Measurements from ENCODE around the gene ZNF710.

DNA sequence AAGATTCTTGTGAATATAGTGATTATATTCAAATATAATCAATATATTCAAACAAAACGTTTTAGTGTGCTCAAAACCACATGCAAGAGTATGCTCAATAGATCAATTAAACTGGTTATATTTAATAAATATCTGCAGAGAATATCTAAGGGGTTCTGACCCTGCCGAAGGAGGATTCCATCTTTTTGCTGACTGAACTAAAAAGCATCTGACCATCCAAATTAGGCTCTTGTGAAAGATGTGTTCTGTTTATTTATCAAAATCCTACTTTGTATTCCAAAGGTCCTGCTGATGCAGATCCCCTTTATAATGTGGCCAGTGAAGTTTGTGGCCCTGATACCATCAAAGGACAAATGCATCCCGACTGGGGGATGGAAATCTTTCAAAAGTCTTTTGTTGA, 46.6 kb upstream of the ZNF710 start:
- TF ChIP-seq CTCF (IDR thresholded peaks at IDR 0.05): no peak
- TF ChIP-seq EP300 (IDR thresholded peaks at IDR 0.05): no peak
- no peak for TF ChIP-seq POLR2AphosphoS5 (IDR thresholded peaks at IDR 0.05)
- no peak for TF ChIP-seq POLR2A (IDR thresholded peaks at IDR 0.05)
